Mucosa of rectum (tissue), 2 donors: ENCODE data around the gene TBC1D2.

Experiments used
- H3K27ac ChIP-seq, 2 donors: one replicate each; pipeline ENCODE4 v1.7.0; 2013; ENCODE audit warnings: inconsistent platforms in 2 of 2, low read depth in 2 of 2, low read length in 2 of 2
- H3K27me3 ChIP-seq, 2 donors: one replicate each; pipeline ENCODE4 v1.7.0; 2013; ENCODE audit warnings: low read length in 2 of 2; ENCODE audit not compliant: control insufficient read depth in 2 of 2, insufficient read depth in 2 of 2
- H3K36me3 ChIP-seq, 2 donors: one replicate each; pipeline ENCODE4 v1.7.0; 2013; ENCODE audit warnings: low read length in 2 of 2; ENCODE audit not compliant: control insufficient read depth in 2 of 2, insufficient read depth in 2 of 2
- H3K4me1 ChIP-seq, 2 donors: one replicate each; pipeline ENCODE4 v1.7.0; 2013; ENCODE audit warnings: low read length in 2 of 2, mild to moderate bottlenecking in 1 of 2; ENCODE audit not compliant: control insufficient read depth in 2 of 2, insufficient read depth in 2 of 2
- H3K4me3 ChIP-seq, 2 donors: one replicate each; pipeline ENCODE4 v1.7.0; 2013; ENCODE audit warnings: low read length in 2 of 2
- H3K9ac ChIP-seq, 2 donors: one replicate each; pipeline ENCODE4 v1.7.0; 2013; ENCODE audit warnings: low read length in 2 of 2, low read depth in 1 of 2, mild to moderate bottlenecking in 1 of 2
- H3K9me3 ChIP-seq, 2 donors: one replicate each; pipeline ENCODE4 v1.7.0; 2013; ENCODE audit warnings: low read length in 2 of 2; ENCODE audit not compliant: control insufficient read depth in 2 of 2
- donor health status: healthy.
- donor health status: Normal muscosa, but diverticular disease.

TBC1D2 gene

DNA sequence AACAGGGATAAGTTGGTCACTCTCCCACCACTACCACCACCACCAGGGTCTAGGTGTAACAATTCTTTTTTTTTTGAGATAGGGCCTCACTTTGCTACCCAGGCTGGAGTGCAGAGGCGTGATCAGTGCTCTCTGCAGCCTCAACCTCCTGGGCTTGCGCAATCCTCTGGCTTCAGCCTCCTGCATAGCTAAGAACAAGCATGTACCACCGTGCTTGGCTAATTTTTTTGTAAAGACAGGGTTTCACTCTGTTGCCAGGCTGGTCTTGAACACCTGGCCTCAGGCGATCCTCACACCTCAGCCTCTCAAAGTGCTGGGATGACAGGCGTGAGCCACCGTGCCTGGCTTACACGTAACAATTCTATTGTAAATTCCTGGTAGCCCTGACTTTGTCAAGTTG is 90.5 kb downstream of the TBC1D2 start:
- no peaks in the 10 kb centered on the region for H3K9me3 ChIP-seq
- H3K27me3 ChIP-seq = no peaks in the 10 kb centered on the region
- peaks cover 0 to 25% of the 10 kb centered on the region in 2 donors for H3K4me1 ChIP-seq
- no peak overlapping the region for H3K4me3 ChIP-seq
- no peak overlapping the region for H3K9ac ChIP-seq
- no peaks in the 10 kb centered on the region for H3K36me3 ChIP-seq
- no peak overlapping the region for H3K27ac ChIP-seq

- Histone ChIP-seq H3K4me1 (peaks cover 3 to 17% of the 10 kb centered on the region in 2 donors), H3K9ac (no peak overlapping the region), H3K9me3 (no peaks in the 10 kb centered on the region), H3K36me3 (peaks cover 0 to under 1% of the 10 kb centered on the region in 2 donors), H3K4me3 (no peak overlapping the region), H3K27ac (no peak overlapping the region), H3K27me3 (no peaks in the 10 kb centered on the region)
Observed at GRCh38 chr9:98162613-98163012, 92.8 kb downstream of the TBC1D2 start.

GRCh38 chr9:98161851-98162250 is 93.6 kb downstream of the TBC1D2 start:
- H3K27me3 ChIP-seq = no peaks in the 10 kb centered on the region
- H3K9me3 ChIP-seq = no peaks in the 10 kb centered on the region
- H3K4me1 ChIP-seq = peaks cover 3 to 17% of the 10 kb centered on the region in 2 donors
- no peak overlapping the region for H3K4me3 ChIP-seq
- no peak overlapping the region for H3K27ac ChIP-seq
- H3K36me3 ChIP-seq = peaks cover under 1 to 4% of the 10 kb centered on the region in 2 donors
- H3K9ac ChIP-seq = no peak overlapping the region

DNA sequence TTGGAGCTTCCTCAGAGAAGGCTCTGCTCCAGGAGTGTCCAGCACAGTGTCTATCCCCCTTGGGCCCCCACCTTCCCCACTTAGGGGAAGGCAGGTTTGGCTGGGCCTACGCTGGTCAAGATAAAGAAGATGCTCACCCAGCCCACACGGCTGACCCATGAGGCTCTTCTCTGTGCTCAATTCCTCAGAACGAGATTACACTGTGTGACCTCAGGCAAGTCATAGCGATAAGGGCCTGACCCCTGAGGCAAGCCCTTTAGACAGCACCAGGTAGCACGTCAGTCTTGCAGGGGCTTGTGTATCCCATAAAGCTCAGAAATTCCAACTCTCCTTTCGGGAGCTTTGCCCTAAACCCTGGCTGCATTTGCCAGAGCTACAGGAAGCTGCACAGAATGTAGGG is 95.7 kb downstream of the TBC1D2 start:
- no peaks in the 10 kb centered on the region for H3K27me3 ChIP-seq
- peaks cover 3 to 17% of the 10 kb centered on the region in 2 donors for H3K4me1 ChIP-seq
- H3K9me3 ChIP-seq = no peaks in the 10 kb centered on the region
- H3K9ac ChIP-seq = no peak overlapping the region
- H3K4me3 ChIP-seq = no peak overlapping the region
- H3K27ac ChIP-seq = no peak overlapping the region
- peaks cover 4 to 6% of the 10 kb centered on the region in 2 donors for H3K36me3 ChIP-seq

GRCh38 chr9:98159301-98159700 is 96.1 kb downstream of the TBC1D2 start:
- peaks cover 3 to 17% of the 10 kb centered on the region in 2 donors for H3K4me1 ChIP-seq
- no peak overlapping the region for H3K27ac ChIP-seq
- no peaks in the 10 kb centered on the region for H3K27me3 ChIP-seq
- H3K9ac ChIP-seq = no peak overlapping the region
- no peaks in the 10 kb centered on the region for H3K9me3 ChIP-seq
- no peak overlapping the region for H3K4me3 ChIP-seq
- peaks cover 4 to 7% of the 10 kb centered on the region in 2 donors for H3K36me3 ChIP-seq

DNA sequence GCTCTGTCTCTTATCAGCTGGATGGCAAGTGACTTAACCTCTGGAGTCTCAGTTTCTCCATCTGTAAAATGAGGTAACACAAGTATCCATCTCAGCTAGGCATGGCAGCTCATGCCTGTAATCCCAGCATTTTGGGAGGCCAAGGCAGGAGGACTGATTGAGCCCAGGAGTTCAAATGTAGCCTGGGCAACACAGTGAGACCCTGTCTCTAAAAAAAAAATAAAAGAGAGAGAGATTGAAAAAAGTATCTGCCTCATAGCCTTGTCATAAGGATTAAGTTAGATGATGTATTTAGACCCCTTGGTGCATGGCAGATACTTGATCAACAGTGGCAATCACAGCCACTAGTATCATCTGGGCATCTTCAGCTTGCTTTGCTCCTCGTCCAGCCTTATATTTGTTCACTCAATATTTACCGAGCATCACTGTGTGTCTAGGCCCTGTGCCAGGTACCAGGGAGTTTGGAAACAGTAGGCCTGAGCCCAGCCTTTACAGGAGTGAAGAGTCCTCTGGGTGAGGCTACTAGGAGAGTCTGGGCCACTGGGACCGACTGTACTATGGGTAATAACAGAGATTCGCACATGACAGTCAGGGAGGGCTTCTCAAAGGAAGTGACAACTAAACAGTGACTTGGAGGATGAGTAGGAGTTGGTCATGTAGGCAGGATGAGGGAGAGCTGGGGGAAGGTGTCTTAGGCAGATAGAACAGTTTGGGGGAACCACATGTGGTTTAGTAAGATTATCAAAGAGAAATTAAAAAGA is 97.2 kb downstream of the TBC1D2 start:
- Histone ChIP-seq H3K9me3 (no peaks in the 10 kb centered on the region), H3K27ac (no peak overlapping the region), H3K9ac (no peak overlapping the region), H3K36me3 (peaks cover 4 to 7% of the 10 kb centered on the region in 2 donors), H3K27me3 (no peaks in the 10 kb centered on the region), H3K4me1 (peaks cover 3 to 9% of the 10 kb centered on the region in 2 donors), H3K4me3 (no peak overlapping the region)

DNA sequence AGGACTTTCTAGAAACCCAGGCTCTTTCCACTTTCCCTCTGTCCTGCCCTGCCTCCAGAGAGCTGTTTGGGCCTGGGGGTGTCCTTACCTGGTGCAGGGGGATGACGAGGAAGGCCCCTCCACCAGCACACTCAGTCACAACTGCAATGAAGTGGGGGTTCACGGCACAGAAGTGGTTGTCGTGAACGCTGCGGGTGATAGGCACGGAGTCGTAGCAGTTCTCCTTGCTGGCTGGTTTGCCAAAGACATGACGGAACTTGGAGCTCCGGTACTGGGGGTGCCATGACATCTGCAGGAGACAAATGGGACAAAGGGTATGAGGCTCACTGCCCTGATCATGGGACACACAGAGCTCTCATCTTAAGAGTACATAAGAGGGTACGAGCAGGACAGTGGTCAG is 98.1 kb downstream of the TBC1D2 start:
- H3K9me3 ChIP-seq = no peaks in the 10 kb centered on the region
- no peak overlapping the region for H3K4me3 ChIP-seq
- H3K4me1 ChIP-seq = peaks cover 3 to 5% of the 10 kb centered on the region in 2 donors
- no peak overlapping the region for H3K27ac ChIP-seq
- peaks cover 4 to 7% of the 10 kb centered on the region in 2 donors for H3K36me3 ChIP-seq
- H3K27me3 ChIP-seq = no peaks in the 10 kb centered on the region
- no peak overlapping the region for H3K9ac ChIP-seq

GRCh38 chr9:98154678-98155077 is 100.8 kb downstream of the TBC1D2 start:
- Histone ChIP-seq H3K36me3 (peaks cover 6 to 7% of the 10 kb centered on the region in 2 donors), H3K27me3 (no peaks in the 10 kb centered on the region), H3K27ac (no peak overlapping the region), H3K9me3 (no peaks in the 10 kb centered on the region), H3K4me1 (peaks cover 3 to 5% of the 10 kb centered on the region in 2 donors), H3K9ac (no peak overlapping the region), H3K4me3 (no peak overlapping the region)

DNA sequence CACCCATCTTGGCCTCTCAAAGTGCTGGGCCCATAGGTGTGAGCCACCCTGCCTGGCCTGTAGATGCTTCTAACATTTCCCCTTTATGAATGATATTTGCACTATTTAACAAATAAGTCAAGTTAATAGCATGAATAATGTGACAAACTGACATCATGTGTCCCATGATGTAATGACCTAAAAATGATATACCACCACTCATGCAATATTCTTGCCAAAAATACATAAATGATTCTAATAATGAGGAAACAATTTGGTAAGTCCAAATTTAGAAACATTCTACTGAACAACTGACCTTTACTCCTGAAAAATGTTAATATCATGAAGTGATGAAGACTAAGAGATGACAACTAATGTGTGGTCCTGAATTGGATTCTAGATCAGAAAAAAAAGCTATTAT is 102.9 kb downstream of the TBC1D2 start:
- H3K9me3 ChIP-seq = no peaks in the 10 kb centered on the region
- no peaks in the 10 kb centered on the region for H3K27me3 ChIP-seq
- peaks cover 6% of the 10 kb centered on the region in 2 donors for H3K36me3 ChIP-seq
- no peaks in the 10 kb centered on the region for H3K4me1 ChIP-seq
- no peak overlapping the region for H3K9ac ChIP-seq
- H3K27ac ChIP-seq = no peak overlapping the region
- H3K4me3 ChIP-seq = no peak overlapping the region

DNA sequence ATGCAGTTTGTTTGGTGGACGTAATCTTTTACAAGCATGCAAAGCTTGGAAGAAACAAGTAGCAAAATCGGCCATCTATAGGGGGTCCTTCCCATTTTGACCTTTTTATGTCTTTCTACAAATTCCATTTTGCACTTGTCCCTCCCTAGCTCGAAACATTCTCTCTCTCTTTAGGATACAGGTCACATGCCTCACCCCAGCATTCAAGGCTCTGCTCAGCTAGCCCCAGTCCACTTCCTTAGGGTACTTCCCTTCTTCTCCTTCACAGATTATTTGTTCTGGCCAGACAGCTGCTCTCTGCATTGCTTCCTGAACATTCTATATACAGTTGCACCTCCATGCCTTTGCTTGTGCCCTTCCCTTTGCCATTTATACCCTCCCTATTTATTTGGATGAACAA is 104.7 kb downstream of the TBC1D2 start:
- H3K27me3 ChIP-seq = no peaks in the 10 kb centered on the region
- H3K4me1 ChIP-seq = peaks cover 11 to 12% of the 10 kb centered on the region in 2 donors
- no peak overlapping the region for H3K9ac ChIP-seq
- no peak overlapping the region for H3K4me3 ChIP-seq
- H3K36me3 ChIP-seq = peaks cover 2 to 3% of the 10 kb centered on the region in 2 donors
- H3K9me3 ChIP-seq = no peaks in the 10 kb centered on the region
- no peak overlapping the region for H3K27ac ChIP-seq
